Right ventricle myocardium inferior (tissue), 1 donor: ENCODE results near the gene KCNE4. TPM values are rescaled to one million over a fixed set of nuclear protein-coding genes. Genes with fewer than 3 reads are reported as not detected.

ENCODE experiments used
- ATAC-seq: fragments of 200-7000 bp; cut with Tn5 transposase; one replicate; pipeline ENCODE4 v1.9.1; 2020; ENCODE audit warnings: mild to moderate bottlenecking, moderate library complexity
- DNase-seq: peaks from one replicate; pipeline ENCODE4 v3.0.0; 2021; ENCODE audit errors: missing footprints
- intact Hi-C: fragments of 100-400 bp; cut with DNase I; formaldehyde crosslinking; loops from one replicate; pipeline ENCODE4 v1.11.0; 2022
- total RNA-seq: library from RNA; stranded (reverse); fragmentation: NEBNext Ultra II Directional; extraction: Animal tissue kit (Norgen Biotek cat#: 25700); gene quantifications from one replicate; pipeline ENCODE4 v1.2.1, GENCODE V29; 2021
- donor health status: DM: no; HTN: yes; CAD: no; lungs with severe emphysema.

The KCNE4 gene
- total RNA-seq, 1 donor from 2014 or later, result 3.6 TPM

DNA sequence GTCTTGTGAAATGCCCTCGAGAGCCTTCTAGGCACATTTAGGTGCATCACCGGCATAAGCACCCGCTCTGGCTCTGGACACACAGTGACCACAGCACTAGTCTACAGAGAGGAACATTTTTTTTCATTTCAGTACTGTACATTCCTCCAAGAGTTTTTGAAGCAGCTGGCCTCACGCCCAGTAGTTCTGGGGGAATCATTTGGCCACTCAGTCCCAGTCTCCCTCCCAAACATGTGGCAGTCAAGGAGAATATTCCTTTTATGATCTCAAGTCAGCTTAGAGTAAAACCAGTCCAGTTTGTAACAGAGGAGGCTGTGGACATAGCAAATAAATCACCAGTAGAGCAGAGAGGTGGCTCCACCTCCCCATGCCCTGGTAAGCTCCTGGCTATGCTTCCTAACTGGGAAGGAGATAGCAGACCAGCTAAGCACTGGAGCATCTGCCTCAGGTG is 48.1 kb downstream of the KCNE4 start:
- peak; percentile 77 for DNase-seq
- peak; percentile 74 for ATAC-seq
- intact Hi-C loops, result loop anchor here (5.0 kb wide), 1 partner anchor 123 kb away; no protein-coding TSS in a partner anchor

DNA sequence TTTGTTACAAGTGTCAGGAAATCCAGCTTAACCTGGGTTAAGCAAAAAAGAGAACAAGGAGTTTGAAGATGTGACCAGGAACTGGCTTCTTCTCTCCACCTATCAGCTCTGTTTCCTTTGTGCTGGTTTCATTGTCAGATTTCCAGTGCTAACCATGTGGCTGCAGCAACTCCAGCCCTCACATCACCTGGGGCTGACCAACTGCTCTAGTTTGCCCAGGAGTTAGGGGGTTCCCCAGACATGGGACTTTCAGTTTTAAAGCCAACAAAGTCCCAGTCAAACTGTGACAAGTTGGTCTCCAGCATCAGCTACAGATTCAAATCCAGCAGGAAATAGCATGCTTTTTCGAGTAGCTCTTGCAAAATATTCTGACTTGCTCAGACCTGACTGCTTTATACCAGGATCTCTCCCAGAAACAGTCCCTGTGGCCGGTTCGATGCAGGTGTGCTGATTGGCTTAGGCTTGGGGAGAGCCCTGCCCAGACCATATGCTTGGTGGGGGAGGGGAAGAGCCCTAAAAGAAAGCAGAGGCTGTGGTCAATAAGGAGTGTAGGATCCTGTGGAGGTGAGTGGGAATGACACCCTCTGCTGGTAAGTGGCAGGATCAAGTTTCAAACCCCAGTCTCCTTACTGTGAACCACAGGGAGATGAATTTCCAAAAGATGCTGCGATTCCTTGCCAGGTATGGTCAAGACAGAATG is 49.5 kb downstream of the KCNE4 start:
- DNase-seq, result no peak
- ATAC-seq, result no peak
- intact Hi-C loops, result loop anchor here (5.0 kb wide), 1 partner anchor 124 kb away; no protein-coding TSS in a partner anchor

DNA sequence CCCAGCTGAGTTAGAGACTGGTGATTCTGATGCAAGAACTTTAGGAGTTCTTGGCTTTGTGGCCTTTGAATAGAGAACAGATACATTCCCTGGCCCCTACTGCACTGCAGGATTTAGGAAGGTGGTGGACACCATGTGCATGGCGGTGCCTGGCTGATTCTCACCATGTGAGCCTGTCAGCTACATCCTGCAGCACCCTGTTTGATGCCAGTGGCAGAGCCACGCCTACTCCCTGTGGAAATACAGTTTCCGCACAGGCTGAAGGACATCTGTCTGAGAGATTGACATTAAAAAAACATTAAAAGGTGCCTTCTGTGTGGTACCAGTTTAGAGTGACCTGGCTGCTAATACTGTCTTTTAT is 50.0 kb downstream of the KCNE4 start:
- ATAC-seq, result no peak
- intact Hi-C loops, result loop anchor here (5.0 kb wide), 1 partner anchor 125 kb away; no protein-coding TSS in a partner anchor
- no peak for DNase-seq

DNA sequence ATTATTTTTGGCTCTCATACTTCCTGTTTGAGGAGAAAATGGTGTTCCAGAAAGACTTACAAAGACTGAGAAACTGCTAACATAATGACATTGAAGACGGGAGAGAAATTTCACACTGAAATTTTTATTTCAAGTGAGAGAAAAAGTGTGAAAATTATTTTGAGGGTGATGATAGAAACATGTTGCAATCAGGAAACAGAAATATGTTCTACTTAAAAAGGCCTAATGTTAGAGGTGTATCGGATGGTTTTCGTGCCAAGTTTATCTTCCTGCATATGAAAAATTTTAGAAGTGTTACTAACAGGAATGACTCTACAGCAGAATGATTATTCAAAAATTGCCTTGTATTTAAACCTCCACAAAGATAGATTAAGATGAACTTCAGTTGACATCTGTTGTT is 50.5 kb downstream of the KCNE4 start:
- intact Hi-C loops, result loop anchor here (5.0 kb wide), 1 partner anchor 125 kb away; no protein-coding TSS in a partner anchor
- DNase-seq (no peak), ATAC-seq (no peak)

DNA sequence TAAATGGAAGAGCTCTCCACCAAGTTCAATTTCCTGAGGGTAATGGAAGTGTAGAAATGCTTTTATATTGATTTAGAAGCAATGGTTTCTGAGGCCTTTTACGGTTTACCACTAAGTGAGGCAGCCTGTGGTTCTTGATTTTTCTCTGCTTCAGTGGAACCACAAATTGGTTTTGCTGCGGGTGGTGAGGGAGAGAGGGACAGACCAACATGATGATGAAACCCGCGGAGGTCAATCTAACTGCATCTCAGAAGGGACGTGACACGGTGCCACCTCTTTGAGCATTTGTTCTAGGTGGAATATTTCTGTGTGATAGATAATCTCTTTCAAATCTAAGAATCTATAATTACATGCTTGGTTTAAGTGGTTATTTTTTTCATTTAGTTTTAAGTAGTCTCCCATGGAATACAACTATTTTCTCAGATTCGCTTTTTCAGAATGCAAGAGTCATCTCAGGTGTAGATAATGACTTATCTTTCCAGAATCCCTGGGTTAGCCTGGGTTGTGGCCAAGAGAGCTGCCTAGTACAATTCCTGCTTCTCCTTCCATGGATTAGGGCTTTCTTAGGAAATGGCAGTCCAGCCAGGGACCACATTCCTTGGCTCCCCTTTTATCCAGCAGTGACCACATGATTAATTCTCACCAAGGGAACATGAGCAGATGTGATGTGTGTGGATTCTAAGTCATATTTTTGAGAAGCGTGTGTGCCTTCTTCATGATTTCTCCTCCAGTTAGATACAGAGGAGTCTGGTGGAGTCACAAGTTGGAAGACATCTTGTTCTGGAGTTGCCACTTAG is 52.5 kb downstream of the KCNE4 start:
- intact Hi-C loops, result loop anchor here (5.0 kb wide), 1 partner anchor 127 kb away; no protein-coding TSS in a partner anchor
- DNase-seq, result no peak
- ATAC-seq, result no peak

Other genes with a start within 250 kb of the KCNE4 start
- gene ACSL3, start 191.2 kb upstream of the KCNE4 start, total RNA-seq, result 50.3 TPM